NCI-H526 (cell line): ENCODE data around the gene VPS18.

Experiments used
- DNase-seq, 2 experiments: peaks; one replicate each; lab custom pipeline; 2025; lab: John Stamatoyannopoulos, UW

Gene VPS18

GRCh38 chr15:40901053-40901443 is 6.8 kb downstream of the VPS18 start:
- DNase-seq = no peak

- DNase-seq = no peak
These were observed 8.6 kb downstream of the VPS18 start for GRCh38 chr15:40902605-40903561.

GRCh38 chr15:40904552-40905201 is 10.4 kb downstream of the VPS18 start:
- no peak for DNase-seq

- peak; percentile 36 to 91 for DNase-seq
These were observed 12.1 kb downstream of the VPS18 start for GRCh38 chr15:40906091-40906990.

GRCh38 chr15:40906991-40907802 is 12.9 kb downstream of the VPS18 start:
- peak in 1 of 2 experiments; percentile 32 for DNase-seq

GRCh38 chr15:40908095-40908494 is 13.8 kb downstream of the VPS18 start:
- no peak for DNase-seq

GRCh38 chr15:40909662-40910630 is 15.7 kb downstream of the VPS18 start:
- no peak for DNase-seq

- DNase-seq = peak; percentile 21 to 58
These were observed 16.9 kb downstream of the VPS18 start for GRCh38 chr15:40911141-40911540.

GRCh38 chr15:40911693-40912092 is 17.4 kb downstream of the VPS18 start:
- no peak for DNase-seq

GRCh38 chr15:40912478-40912877 is 18.2 kb downstream of the VPS18 start:
- no peak for DNase-seq

GRCh38 chr15:40914013-40914412 is 19.8 kb downstream of the VPS18 start:
- no peak for DNase-seq

- DNase-seq = no peak
These were observed 20.2 kb downstream of the VPS18 start for GRCh38 chr15:40914486-40914885.

- DNase-seq = no peak
These were observed 20.9 kb downstream of the VPS18 start for GRCh38 chr15:40915116-40915661.

- DNase-seq = no peak
These were observed 21.4 kb downstream of the VPS18 start for GRCh38 chr15:40915679-40916078.

GRCh38 chr15:40917585-40917984 is 23.3 kb downstream of the VPS18 start:
- no peak for DNase-seq

GRCh38 chr15:40918146-40918798 is 24.0 kb downstream of the VPS18 start:
- no peak for DNase-seq

GRCh38 chr15:40918799-40919392 is 24.6 kb downstream of the VPS18 start:
- DNase-seq = no peak

GRCh38 chr15:40921949-40922607 is 27.8 kb downstream of the VPS18 start:
- DNase-seq = no peak
